EH (cell line): ENCODE measurements around the gene SAC3D1.

Experiments
- DNase-seq: peaks from one replicate; pipeline ENCODE4 v3.0.0-alpha.2; 2015; ENCODE audit warnings: low read depth

Gene SAC3D1

GRCh38 chr11:65026810-65027209 lies 14.2 kb upstream of the SAC3D1 start:
- no peak for DNase-seq

GRCh38 chr11:65027213-65028067 lies 13.6 kb upstream of the SAC3D1 start, which contains the start of gene SNX15:
SNX15 (plus strand) TSS chr11:65027439; CDS start chr11:65027538, 99 bp downstream.
- peak; percentile 95 for DNase-seq

GRCh38 chr11:65032216-65032615 lies 8.8 kb upstream of the SAC3D1 start:
- no peak for DNase-seq

- no peak for DNase-seq
These were observed 6.6 kb upstream of the SAC3D1 start for GRCh38 chr11:65034423-65034822.

GRCh38 chr11:65035579-65035978 lies 5.4 kb upstream of the SAC3D1 start:
- DNase-seq, result no peak

GRCh38 chr11:65036931-65037330 lies 4.1 kb upstream of the SAC3D1 start:
- no peak for DNase-seq

GRCh38 chr11:65040520-65040846 lies 527 bp upstream of the SAC3D1 start:
- DNase-seq, result no peak

- no peak for DNase-seq
These were observed 1.9 kb downstream of the SAC3D1 start for GRCh38 chr11:65042891-65043290.

GRCh38 chr11:65043881-65044501 lies 3.0 kb downstream of the SAC3D1 start:
- peak; percentile 79 for DNase-seq

- no peak for DNase-seq
These were observed 4.1 kb downstream of the SAC3D1 start for GRCh38 chr11:65045061-65045460.

GRCh38 chr11:65045728-65046127 lies 4.7 kb downstream of the SAC3D1 start:
- no peak for DNase-seq

GRCh38 chr11:65047581-65048422 lies 6.8 kb downstream of the SAC3D1 start:
- peak; percentile 25 for DNase-seq

- DNase-seq, result no peak
These were observed 10.4 kb downstream of the SAC3D1 start for GRCh38 chr11:65051398-65051858.

- DNase-seq, result no peak
These were observed 13.0 kb downstream of the SAC3D1 start for GRCh38 chr11:65053827-65054508.

- no peak for DNase-seq
These were observed 14.5 kb downstream of the SAC3D1 start for GRCh38 chr11:65055538-65055937.

- DNase-seq, result no peak
These were observed 16.0 kb downstream of the SAC3D1 start for GRCh38 chr11:65056999-65057398.

- no peak for DNase-seq
These were observed 16.5 kb downstream of the SAC3D1 start for GRCh38 chr11:65057526-65057925.

GRCh38 chr11:65058012-65058411 lies 17.0 kb downstream of the SAC3D1 start:
- no peak for DNase-seq

- DNase-seq, result no peak
These were observed 17.5 kb downstream of the SAC3D1 start, which contains the start of gene NAALADL1 for GRCh38 chr11:65058419-65059054. NAALADL1 (minus strand) TSS chr11:65058553; CDS start chr11:65058521, 32 bp downstream.

GRCh38 chr11:65059523-65059922 lies 18.5 kb downstream of the SAC3D1 start:
- DNase-seq, result no peak
